Psoas muscle (tissue), 8 donors: ENCODE measurements around the gene CAMTA1. TPM values are rescaled to one million over a fixed set of nuclear protein-coding genes. Genes with fewer than 3 reads are reported as not detected.

ENCODE experiments used
- ATAC-seq, 4 donors: fragments of 200-7000 bp; cut with Tn5 transposase; one replicate each; pipeline ENCODE4 v1.9.1; 2020; ENCODE audit warnings: moderate library complexity in 3 of 4, mild to moderate bottlenecking in 2 of 4
- DNase-seq, 2 donors: peaks; one replicate each; pipeline ENCODE4 v3.0.0-alpha.2; 2020
- H3K27ac ChIP-seq: fragments of 200-600 bp; one replicate; pipeline ENCODE4 v1.8.0; 2022
- H3K27me3 ChIP-seq, 3 donors: fragments of 200-600 bp in 1 of 3; one replicate each; pipeline versions ENCODE4 v1.6.1 to v1.8.0; 2013 to 2022; ENCODE audit warnings: low read length in 2 of 3, mild to moderate bottlenecking in 2 of 3, moderate library complexity in 1 of 3; ENCODE audit not compliant: insufficient read depth in 3 of 3
- H3K36me3 ChIP-seq, 2 donors: fragments of 200-600 bp in 1 of 2; one replicate each; pipeline versions ENCODE4 v1.6.1 to v1.8.0; 2013 to 2022; ENCODE audit warnings: low read depth in 1 of 2, mild to moderate bottlenecking in 1 of 2, moderate library complexity in 1 of 2; ENCODE audit not compliant: insufficient read depth in 1 of 2
- H3K4me1 ChIP-seq: fragments of 200-600 bp; one replicate; pipeline ENCODE4 v1.8.0; 2022
- H3K4me3 ChIP-seq: fragments of 200-600 bp; one replicate; pipeline ENCODE4 v1.8.0; 2022; ENCODE audit warnings: mild to moderate bottlenecking
- H3K9me3 ChIP-seq: fragments of 200-600 bp; one replicate; pipeline ENCODE4 v1.8.0; 2022
- CTCF ChIP-seq: fragments of 200-600 bp; IDR thresholded peaks from one replicate; pipeline ENCODE4 v1.8.0; 2022; ENCODE audit warnings: antibody characterized with exemption
- WGBS, 3 donors: extraction: QIAGEN DNeasy Blood & Tissue Kit; methylation state at CpG; one replicate each; pipeline versions ENCODE4 v1.1.6 to v1.1.7; 2013; 5-methylcytosine and 5-hydroxymethylcytosine counted together
- intact Hi-C, 2 donors: fragments of 100-400 bp; cut with DNase I; formaldehyde crosslinking; loops; one replicate each; pipeline versions ENCODE4 v1.11.0 to v1.14.2; 2022
- polyA plus RNA-seq, 3 donors: library from polyadenylated mRNA; stranded (reverse); fragments of 200-250 nt; gene quantifications; one replicate each; pipeline ENCODE4 v1.2.3, GENCODE V29; 2013
- total RNA-seq, 4 donors: library from RNA; stranded (reverse); fragmentation: NEBNext Ultra II Directional in 2 of 4; extraction: Animal tissue kit (Norgen Biotek cat#: 25700) in 2 of 4; gene quantifications; one replicate each; pipeline versions ENCODE4 v1.2.1 to v1.2.4, GENCODE V29; 2021 to 2023
- donor health status: healthy with polysubstance abuse.
- donor health status: DM: no; HTN: no; CAD: no; lungs with moderate emphysema.
- donor health status: Bipolar disorder and iron deficiency.
- donor health status: healthy.
- donor health status: DM: yes; HTN: yes; CAD: no.
- donor health status: DM: no; HTN: no; CAD: no.
- donor health status: DM: no; HTN: no; CAD: no.
- donor health status: DM: yes; HTN: yes; CAD: no.

Gene CAMTA1
- total and polyA plus RNA-seq, 7 donors = 64.6 to 206 (median 76.5) TPM

DNA sequence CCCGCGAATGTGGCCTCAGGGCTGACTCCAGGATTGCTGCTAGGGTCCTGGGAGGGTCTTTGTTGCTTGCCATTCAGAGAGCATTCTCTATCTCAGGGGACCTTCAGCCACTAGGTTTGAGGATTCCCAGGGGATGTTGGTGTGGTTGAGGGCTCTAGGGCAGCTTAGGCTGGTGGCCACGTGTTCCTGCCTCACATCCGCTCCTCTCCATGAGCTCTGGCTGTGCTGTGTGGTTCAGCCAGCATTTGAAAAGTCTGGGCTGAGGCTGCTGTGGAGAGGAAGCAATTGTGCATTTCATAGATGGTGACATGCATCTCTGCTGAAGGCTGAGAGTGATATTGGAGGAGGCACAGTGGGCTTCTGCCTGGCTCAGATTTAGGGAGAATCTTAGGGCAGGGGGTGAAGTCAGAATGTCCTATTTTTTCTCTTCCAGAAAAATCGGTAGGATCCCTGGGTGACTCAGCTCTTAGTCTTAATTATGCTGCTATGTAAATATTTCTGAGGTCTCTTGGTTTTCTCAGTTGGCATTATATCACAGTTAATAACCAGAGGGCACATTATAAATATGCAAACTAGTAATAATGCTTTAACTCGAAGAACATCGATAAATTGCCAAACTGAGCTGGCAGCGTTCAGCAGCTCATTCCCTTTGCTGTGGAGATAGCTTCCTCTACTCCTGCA is 182.3 kb downstream of the CAMTA1 start:
- H3K36me3 ChIP-seq = no peaks in the 10 kb centered on the region
- H3K4me3 ChIP-seq = no peak overlapping the region
- H3K9me3 ChIP-seq = no peaks in the 10 kb centered on the region
- DNase-seq (no peak), ATAC-seq (no peak)
- no peak overlapping the region for H3K27ac ChIP-seq
- TF ChIP-seq CTCF = no peak
- H3K4me1 ChIP-seq = peaks cover 6% of the 10 kb centered on the region
- WGBS, 3 donors = 74 to 75% (median 75%) methylated on average over 8 of the region's 8 CpGs
- H3K27me3 ChIP-seq = no peaks in the 10 kb centered on the region
- intact Hi-C loops = no loop called here

DNA sequence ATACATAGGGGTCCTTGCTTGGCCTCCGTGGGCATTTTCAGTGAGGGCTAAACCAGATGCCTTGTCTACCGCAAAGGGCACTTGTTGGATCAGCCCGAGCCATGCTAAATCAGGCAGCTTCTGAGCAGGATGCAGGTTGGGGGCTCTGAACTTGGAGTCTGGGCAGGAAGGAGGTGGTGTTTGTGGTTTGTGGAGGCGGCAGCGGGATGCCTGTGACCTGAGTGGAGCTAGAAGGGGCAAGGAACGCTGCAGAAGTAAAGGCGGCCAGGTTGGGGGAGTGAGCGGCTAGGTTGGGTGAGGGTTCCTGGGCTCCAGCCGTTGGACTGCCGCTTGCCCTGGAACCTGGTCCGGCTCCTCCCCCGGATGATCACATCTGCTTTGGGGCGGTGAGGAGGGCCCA is 183.9 kb downstream of the CAMTA1 start:
- no peak for DNase-seq
- Histone ChIP-seq H3K27ac (no peak overlapping the region), H3K9me3 (no peaks in the 10 kb centered on the region), H3K27me3 (no peaks in the 10 kb centered on the region), H3K4me3 (no peak overlapping the region), H3K4me1 (peaks cover 6% of the 10 kb centered on the region), H3K36me3 (no peaks in the 10 kb centered on the region)
- 74 to 81% (median 77%) methylated on average over 13 of the region's 13 CpGs for WGBS, 3 donors
- ATAC-seq = no peak
- intact Hi-C loops = no loop called here
- TF ChIP-seq CTCF = no peak

DNA sequence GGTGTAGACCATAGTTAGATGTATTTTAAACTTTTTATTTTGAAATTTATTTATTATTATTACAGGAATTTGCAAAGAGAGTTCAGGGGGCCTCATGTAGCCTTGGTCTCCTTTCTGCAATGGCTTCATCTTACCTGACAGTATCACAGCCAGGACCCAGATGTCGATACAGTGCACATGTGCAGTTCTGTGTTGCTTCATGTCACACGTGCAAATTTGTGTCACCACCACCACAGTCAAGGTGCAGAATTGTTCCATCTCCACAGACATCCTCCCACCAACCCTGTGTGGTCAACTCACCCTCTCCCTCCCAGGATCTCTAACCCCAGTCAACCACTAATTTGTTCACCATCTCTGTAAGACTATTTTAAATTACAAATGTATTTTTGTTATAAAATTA is 184.5 kb downstream of the CAMTA1 start:
- H3K27me3 ChIP-seq = no peaks in the 10 kb centered on the region
- H3K4me1 ChIP-seq = peaks cover 6% of the 10 kb centered on the region
- H3K36me3 ChIP-seq = no peaks in the 10 kb centered on the region
- no peak for DNase-seq
- no peak for ATAC-seq
- no peak overlapping the region for H3K4me3 ChIP-seq
- intact Hi-C loops = no loop called here
- TF ChIP-seq CTCF = no peak
- no peak overlapping the region for H3K27ac ChIP-seq
- 86 to 95% (median 87%) methylated on average over 2 of the region's 2 CpGs for WGBS, 3 donors
- H3K9me3 ChIP-seq = no peaks in the 10 kb centered on the region

DNA sequence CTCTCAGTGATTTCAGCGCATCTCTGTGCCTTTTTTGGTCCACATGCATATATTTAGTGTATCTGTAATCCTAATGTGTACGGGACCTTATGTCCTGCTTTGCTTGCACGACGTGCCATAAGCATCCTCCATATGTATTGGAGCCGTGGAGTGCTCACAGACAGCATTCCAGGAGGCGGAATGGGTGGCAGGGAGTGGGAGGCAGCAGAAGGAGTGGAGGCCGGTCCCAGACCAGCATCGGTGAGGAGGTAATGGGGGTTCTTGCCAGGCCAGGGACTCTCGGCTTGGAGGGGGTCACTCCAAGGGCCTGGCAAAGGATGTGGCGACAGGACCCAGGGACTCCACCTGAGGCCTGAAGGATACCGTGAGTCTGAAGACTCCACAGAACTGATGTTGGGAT is 185.0 kb downstream of the CAMTA1 start:
- 91 to 96% (median 91%) methylated on average over 11 of the region's 11 CpGs for WGBS, 3 donors
- Histone ChIP-seq H3K27ac (no peak overlapping the region), H3K4me1 (peaks cover 5% of the 10 kb centered on the region), H3K9me3 (no peaks in the 10 kb centered on the region), H3K27me3 (no peaks in the 10 kb centered on the region), H3K36me3 (no peaks in the 10 kb centered on the region), H3K4me3 (no peak overlapping the region)
- TF ChIP-seq CTCF = no peak
- DNase-seq (no peak), ATAC-seq (no peak)
- intact Hi-C loops = no loop called here

GRCh38 chr1:6971048-6971447 is 185.8 kb downstream of the CAMTA1 start:
- intact Hi-C loops = no loop called here
- H3K36me3 ChIP-seq = no peaks in the 10 kb centered on the region
- WGBS, 3 donors = 40 to 81% (median 44%) methylated on average over 9 of the region's 9 CpGs
- H3K4me3 ChIP-seq = no peak overlapping the region
- TF ChIP-seq CTCF = no peak
- ATAC-seq (peak in 3 of 4 donors; percentile 57 to 83 (median 64)), DNase-seq (no peak)
- H3K9me3 ChIP-seq = no peaks in the 10 kb centered on the region
- H3K4me1 ChIP-seq = no peaks in the 10 kb centered on the region
- no peaks in the 10 kb centered on the region for H3K27me3 ChIP-seq
- H3K27ac ChIP-seq = no peak overlapping the region
